ENCODE data around the gene PPP1R16B.
"Not testable (repeated sequence)": the region's sequence is repeated elsewhere in the genome, so short reads cannot be mapped to it uniquely, and the experiment has no call there.

The PPP1R16B gene

GRCh38 chr20:38939686-38940085 is 134.2 kb downstream of the PPP1R16B start:
- no peak for DNase-seq

- DNase-seq = no peak
Observed at GRCh38 chr20:38940644-38941043, 135.1 kb downstream of the PPP1R16B start.

GRCh38 chr20:38941726-38942389 is 136.4 kb downstream of the PPP1R16B start:
- DNase-seq = no peak

- DNase-seq = no peak
Observed at GRCh38 chr20:38945012-38945411, 139.5 kb downstream of the PPP1R16B start.

- DNase-seq = no peak
Observed at GRCh38 chr20:38946836-38947235, 141.3 kb downstream of the PPP1R16B start.

- no peak for DNase-seq
Observed at GRCh38 chr20:38947931-38948362, 142.4 kb downstream of the PPP1R16B start.

GRCh38 chr20:38950254-38950653 is 144.8 kb downstream of the PPP1R16B start:
- no peak for DNase-seq

- DNase-seq = no peak
Observed at GRCh38 chr20:38951611-38952010, 146.1 kb downstream of the PPP1R16B start.

- DNase-seq = no peak
Observed at GRCh38 chr20:38952153-38952552, 146.7 kb downstream of the PPP1R16B start.

- no peak for DNase-seq
Observed at GRCh38 chr20:38953630-38954340, 148.3 kb downstream of the PPP1R16B start.

GRCh38 chr20:38957235-38957876 is 151.9 kb downstream of the PPP1R16B start:
- DNase-seq = no peak

GRCh38 chr20:38957915-38958485 is 152.5 kb downstream of the PPP1R16B start:
- no peak for DNase-seq

GRCh38 chr20:38960187-38960687 is 154.7 kb downstream of the PPP1R16B start:
- DNase-seq = not testable (repeated sequence)

GRCh38 chr20:38961530-38962043 is 156.1 kb downstream of the PPP1R16B start:
- DNase-seq = no peak

- DNase-seq = peak; percentile 98 to 99
Observed at GRCh38 chr20:38962044-38962927, 156.8 kb downstream of the PPP1R16B start, which contains the start of gene DHX35. TSS of gene DHX35 (plus strand) at chr20:38962344. CDS start at chr20:38962368, 24 bp downstream.

- DNase-seq = peak; percentile 32 to 41
Observed at GRCh38 chr20:38962928-38963401, 157.5 kb downstream of the PPP1R16B start.

- DNase-seq = no peak
Observed at GRCh38 chr20:38963745-38964144, 158.2 kb downstream of the PPP1R16B start.

GRCh38 chr20:38965264-38965663 is 159.8 kb downstream of the PPP1R16B start:
- DNase-seq = no peak

- DNase-seq = no peak
Observed at GRCh38 chr20:38968090-38968489, 162.6 kb downstream of the PPP1R16B start.

GRCh38 chr20:38969708-38970107 is 164.2 kb downstream of the PPP1R16B start:
- no peak for DNase-seq

- no peak for DNase-seq
Observed at GRCh38 chr20:38970302-38970701, 164.8 kb downstream of the PPP1R16B start.

Measured in inflammatory macrophage (primary cell).